ENCODE measurements around the gene STAC3.
A peak's percentile ranks its signal among the peaks of the same experiment; 100 is the strongest.

The STAC3 gene

GRCh38 chr12:57254506-57255280, 3.7 kb upstream of the STAC3 start:
- no peak for DNase-seq

GRCh38 chr12:57250541-57250940, 446 bp downstream of the STAC3 start:
- no peak for DNase-seq

- DNase-seq = no peak
Measured at GRCh38 chr12:57248934-57249742, 1.8 kb downstream of the STAC3 start.

GRCh38 chr12:57247041-57247440, 3.9 kb downstream of the STAC3 start:
- DNase-seq = no peak

GRCh38 chr12:57244312-57244696, 6.7 kb downstream of the STAC3 start:
- DNase-seq = no peak

- no peak for DNase-seq
Measured at GRCh38 chr12:57243521-57244311, 7.3 kb downstream of the STAC3 start.

GRCh38 chr12:57242691-57243454, 8.1 kb downstream of the STAC3 start:
- peak; percentile 71 for DNase-seq

- no peak for DNase-seq
Measured at GRCh38 chr12:57242329-57242690, 8.7 kb downstream of the STAC3 start.

GRCh38 chr12:57241402-57242310, 9.3 kb downstream of the STAC3 start:
- DNase-seq = no peak

GRCh38 chr12:57240926-57241401, 10.0 kb downstream of the STAC3 start:
- DNase-seq = no peak

GRCh38 chr12:57240066-57240921, 10.7 kb downstream of the STAC3 start:
- DNase-seq = no peak

- no peak for DNase-seq
Measured at GRCh38 chr12:57239587-57240065, 11.4 kb downstream of the STAC3 start.

GRCh38 chr12:57238854-57239554, 12.0 kb downstream of the STAC3 start:
- DNase-seq = no peak

GRCh38 chr12:57237932-57238853, 12.8 kb downstream of the STAC3 start:
- no peak for DNase-seq

GRCh38 chr12:57237596-57237931, 13.4 kb downstream of the STAC3 start:
- DNase-seq = no peak

- no peak for DNase-seq
Measured at GRCh38 chr12:57236925-57237595, 13.9 kb downstream of the STAC3 start.

GRCh38 chr12:57236201-57236924, 14.6 kb downstream of the STAC3 start:
- DNase-seq = no peak

Data from NCI-H1436 treated with DMSO at 0.1 percent for 48 hours (cell line).